Adipose tissue (tissue), 3 donors: ENCODE measurements around the gene BEND6. TPM values are rescaled to one million over a fixed set of nuclear protein-coding genes. Genes with fewer than 3 reads are reported as not detected.

Experiments used
- H3K27ac ChIP-seq: one replicate; pipeline ENCODE4 v1.5.1; 2013; ENCODE audit warnings: low read depth, low read length
- WGBS, 3 donors: extraction: QIAGEN DNeasy Blood & Tissue Kit; methylation state at CpG; one replicate each; pipeline ENCODE4 v1.1.7; 2013; 5-methylcytosine and 5-hydroxymethylcytosine counted together
- polyA plus RNA-seq, 3 donors: library from polyadenylated mRNA; stranded (reverse); fragments of 200-250 nt; gene quantifications; one replicate each; pipeline ENCODE4 v1.2.3, GENCODE V29; 2013
- donor health status: healthy with polysubstance abuse.
- donor health status: Bipolar disorder and iron deficiency.
- donor health status: healthy.

Gene BEND6, protein sequence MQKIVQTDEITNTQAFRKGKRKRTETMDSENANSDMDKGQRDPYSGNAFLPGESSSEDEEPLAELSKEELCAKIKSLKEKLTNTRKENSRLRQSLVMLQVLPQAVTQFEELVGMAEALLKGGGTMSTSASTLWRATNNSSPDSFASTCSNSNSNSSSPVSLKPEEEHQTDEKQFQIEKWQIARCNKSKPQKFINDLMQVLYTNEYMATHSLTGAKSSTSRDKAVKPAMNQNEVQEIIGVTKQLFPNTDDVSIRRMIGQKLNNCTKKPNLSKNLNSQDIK
- polyA plus RNA-seq, result 1 to 10 TPM in 1 of 3 donors, under 1 TPM in 2; 0.09 to 3.8 (median 0.27) TPM

DNA sequence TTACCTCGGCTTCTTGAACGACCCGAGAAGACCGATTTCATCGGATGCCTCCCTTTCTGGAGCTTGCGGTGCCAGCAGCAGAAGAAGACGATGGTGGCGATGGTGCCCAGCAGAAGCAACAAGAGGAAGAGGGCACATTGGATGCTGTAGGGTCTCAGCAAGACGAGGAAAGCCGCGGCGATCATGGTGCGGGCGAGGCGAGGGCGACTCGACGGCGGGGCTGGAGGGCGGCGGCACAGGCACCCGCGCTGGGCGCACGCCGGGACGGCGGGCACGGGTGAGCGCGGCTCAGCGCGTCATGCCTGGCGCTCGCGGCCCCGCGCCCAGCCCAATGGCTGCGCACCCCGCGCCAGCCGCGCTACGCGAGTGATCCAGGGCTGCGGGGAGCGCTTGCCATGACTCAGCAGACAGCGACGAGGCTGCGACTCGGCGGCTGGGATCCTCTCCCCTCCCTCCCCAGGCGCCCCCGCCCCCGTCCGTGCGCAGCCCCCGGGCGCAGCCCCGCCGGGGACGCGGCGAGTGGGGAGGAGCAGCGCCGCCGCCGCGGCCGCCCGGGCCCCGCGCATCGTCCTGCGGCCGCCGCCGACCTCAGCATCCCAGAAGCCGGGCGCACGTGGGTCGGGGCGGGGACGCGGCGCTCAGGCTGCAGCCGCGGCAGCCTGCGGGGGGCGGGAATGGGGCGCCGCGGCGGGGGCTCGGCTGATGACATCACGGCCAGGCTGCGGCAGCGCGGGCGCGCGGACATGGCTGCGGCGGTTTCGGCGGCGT, at the start of gene BEND6:
Gene BEND6, plus strand, starts transcription at position 705 of the 768 bp plus-strand sequence. CDS start 26,704 bp downstream, outside the sequence.
- WGBS, 3 donors, result 0 to 1% (median 0%) methylated on average over 69 to 106 of the region's 107 CpGs
- no peak within 1 kb of the TSS for H3K27ac ChIP-seq

DNA sequence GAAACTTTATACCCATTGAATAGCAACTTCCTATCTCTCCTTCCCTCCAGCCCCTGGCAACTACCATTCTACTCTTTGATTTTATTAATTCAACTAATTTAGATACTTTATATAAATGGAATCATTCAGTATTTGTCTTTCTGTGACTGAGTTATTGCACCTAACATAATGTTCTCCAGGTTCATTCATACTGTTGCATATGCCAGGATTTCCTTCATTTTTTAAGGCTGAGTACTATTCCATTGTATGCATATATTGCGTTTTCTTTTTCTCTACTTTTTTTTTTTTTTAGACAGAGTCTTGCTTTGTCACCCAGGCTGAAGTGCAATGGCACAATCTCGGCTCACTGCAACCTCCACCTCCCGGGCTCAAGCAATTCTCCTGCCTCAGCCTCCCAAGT, 49.5 kb upstream of the BEND6 start:
- WGBS, 3 donors, result 92 to 97% (median 96%) methylated on average over 3 of the region's 3 CpGs

DNA sequence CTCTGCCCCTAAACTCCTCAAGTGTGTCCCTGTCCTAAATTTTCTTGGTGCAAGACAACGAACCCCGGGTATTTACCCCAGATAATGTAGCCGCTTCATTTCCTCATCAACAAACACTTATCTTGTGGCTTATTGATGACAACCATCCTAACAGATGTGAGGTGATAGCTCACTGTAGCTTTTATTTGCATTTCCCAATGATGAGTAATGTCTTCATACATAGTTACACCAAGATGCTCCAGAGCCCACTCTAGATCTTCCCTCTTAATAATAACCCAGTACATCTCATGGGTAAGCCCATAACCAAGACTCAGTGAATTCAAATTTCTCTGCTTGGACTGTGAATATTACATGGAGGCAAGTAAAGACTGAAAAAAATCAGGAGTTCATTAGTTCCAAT, 48.2 kb upstream of the BEND6 start:
- no peak overlapping the region for H3K27ac ChIP-seq
- 72 to 86% (median 77%) methylated on average over 3 of the region's 3 CpGs for WGBS, 3 donors

More for the DNA sequence above, 49.5 kb upstream of the BEND6 start:
- no peak overlapping the region for H3K27ac ChIP-seq

DNA sequence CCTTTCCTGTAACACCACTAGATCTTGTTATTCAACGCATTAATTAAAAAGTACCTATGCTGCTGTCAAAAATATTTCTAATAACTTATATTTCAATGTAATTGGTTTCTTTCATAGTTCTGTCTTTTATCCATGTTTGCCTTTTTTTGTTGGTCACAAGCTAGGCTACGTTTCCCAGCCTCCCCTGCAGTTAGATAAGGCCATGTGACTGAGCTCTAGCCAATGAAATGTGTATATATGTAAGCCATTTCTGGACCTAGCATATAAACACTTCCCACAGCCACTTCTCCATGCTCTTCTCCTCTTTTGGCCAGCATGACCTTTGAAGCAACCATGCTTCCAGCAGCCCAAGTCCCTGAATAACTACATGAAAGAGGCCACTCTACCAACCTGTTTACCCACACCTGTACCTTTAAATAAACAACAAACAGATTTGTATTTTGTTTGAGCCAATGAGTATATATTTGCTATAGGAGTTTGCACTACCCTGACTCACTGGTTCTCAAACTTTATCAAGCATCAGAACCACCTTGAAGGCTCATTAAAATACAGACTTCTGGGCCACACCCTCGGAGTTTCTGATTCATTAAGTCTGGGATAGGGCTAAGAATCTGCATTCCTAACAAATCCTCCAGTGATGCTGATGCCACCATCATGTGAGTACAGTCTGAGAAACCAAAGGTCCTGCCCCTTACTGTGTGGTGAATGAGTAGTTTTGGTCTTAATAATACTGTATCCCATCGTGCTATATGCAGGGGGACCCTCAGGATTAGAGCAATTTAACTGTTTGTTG, 45.6 kb upstream of the BEND6 start:
- WGBS, 3 donors, result 62 to 81% (median 73%) methylated on average over 4 of the region's 4 CpGs
- no peak overlapping the region for H3K27ac ChIP-seq

DNA sequence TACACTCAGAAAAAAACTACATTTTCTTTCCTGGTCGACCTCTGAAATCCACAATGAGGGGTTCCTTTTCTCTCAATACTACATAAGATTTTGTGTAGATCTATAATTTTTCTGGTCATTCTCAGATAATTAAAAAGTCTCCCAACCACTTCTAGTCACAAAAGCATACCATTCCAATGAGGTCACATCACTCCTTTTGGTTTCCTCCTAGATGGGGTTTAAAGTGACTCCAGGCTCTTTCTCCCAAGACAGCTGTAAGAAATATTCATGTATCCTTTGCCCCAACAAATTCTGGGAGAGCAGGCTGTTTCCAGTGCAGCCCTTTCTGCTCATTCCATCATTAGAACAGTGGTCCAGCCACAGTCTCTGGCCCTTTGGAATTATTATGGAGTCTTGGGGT, 43.1 kb upstream of the BEND6 start:
- H3K27ac ChIP-seq, result no peak overlapping the region
- WGBS, 3 donors, result 51 to 74% (median 64%) methylated on average over 1 of the region's 1 CpG

DNA sequence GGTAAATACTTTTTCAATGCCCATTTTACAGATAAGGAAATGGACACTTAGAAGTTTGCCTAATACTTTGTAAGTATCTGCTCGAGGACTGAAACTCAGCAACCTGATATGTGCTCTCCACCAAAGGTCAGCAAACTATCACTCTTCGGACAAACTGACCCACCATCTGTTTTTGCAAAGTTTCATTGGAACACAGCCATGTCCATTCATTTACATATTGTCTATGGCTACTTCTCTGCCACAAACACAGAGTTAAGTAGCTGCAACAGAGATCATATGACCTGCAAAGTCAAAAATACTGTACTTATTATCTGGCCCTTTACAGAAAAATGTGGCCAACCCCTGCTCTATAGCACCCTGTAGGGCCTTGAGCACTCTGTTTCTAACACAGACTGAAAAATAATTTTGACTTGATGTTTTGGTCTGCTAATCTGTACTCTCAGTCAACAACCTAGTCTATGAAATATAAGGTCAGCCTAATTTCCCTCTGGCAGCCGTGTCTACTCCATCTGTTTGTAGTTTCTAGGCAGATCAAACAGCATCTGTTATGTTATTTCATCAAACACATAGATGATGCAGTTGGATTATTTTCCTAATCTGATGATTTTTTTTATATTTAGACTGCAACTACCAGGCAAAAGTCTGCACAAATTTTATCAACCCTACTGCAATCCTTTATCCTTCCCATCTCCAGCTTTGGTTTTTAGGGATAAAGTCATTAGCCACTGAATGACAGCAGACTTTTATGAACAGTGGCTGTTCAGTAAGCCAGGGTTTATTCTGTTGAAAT, 41.4 kb upstream of the BEND6 start:
- 42 to 52% (median 43%) methylated on average over 3 of the region's 3 CpGs for WGBS, 3 donors
- H3K27ac ChIP-seq, result no peak overlapping the region

DNA sequence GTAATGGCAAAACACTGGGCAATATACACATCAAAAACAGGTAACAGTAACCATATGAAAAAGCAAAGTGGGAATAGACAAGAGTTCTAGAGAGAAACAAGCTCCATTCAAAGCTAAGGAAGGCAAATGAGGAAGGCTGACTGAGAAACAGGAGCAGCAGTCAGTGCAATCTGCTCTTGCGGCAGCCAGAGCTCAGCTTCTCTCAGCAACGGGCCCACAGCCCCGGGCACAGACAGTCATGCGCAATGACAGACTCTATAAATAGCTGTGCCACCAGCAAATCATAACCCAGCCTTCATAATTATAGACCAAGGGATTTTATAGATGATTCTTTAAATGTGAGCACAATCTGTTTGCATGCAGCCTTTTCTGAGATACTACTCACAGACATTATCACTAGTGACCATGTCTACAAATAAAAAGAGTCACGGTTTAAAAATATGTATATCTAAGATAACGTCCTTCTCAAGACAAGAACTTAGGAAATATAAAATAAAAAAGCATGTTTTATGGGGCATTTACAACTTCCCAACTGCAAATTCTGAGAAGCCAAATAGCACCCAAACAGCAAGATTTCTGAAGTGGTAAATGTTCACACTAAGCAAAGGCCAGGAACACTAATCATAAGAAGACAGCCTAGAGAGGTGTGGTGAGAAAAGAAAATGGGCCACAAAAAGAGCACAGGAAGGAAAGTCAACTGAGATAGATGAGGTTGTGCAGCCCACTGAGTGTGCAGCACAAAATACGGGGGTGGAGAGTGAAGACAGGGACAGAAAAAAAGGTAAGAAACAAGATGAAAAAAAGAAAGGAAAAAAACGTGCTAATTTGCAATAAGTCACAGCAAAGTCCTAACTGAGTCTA, 39.9 kb upstream of the BEND6 start:
- WGBS, 3 donors, result 56 to 64% (median 63%) methylated on average over 8 of the region's 8 CpGs
- no peak overlapping the region for H3K27ac ChIP-seq

DNA sequence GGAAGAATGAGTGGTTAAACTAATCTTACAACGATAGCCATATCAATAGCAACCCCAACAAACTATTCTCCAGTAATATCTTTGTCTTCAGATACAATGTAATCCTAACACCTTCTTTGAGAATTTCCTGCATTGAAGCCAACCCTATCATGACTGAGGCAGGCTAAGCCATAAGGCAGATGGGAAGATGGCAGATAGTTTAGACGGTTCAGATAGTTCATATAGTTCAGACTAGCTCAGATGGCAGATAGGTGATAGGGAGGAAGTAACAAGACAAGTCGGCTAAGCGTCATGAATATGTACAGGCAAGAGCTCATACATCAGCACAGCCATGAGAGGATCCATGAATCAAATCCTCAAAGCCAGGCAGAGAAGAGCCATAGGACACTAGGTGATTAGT, 39.1 kb upstream of the BEND6 start:
- H3K27ac ChIP-seq, result no peak overlapping the region
- WGBS, 3 donors, result 73 to 90% (median 89%) methylated on average over 4 of the region's 4 CpGs

DNA sequence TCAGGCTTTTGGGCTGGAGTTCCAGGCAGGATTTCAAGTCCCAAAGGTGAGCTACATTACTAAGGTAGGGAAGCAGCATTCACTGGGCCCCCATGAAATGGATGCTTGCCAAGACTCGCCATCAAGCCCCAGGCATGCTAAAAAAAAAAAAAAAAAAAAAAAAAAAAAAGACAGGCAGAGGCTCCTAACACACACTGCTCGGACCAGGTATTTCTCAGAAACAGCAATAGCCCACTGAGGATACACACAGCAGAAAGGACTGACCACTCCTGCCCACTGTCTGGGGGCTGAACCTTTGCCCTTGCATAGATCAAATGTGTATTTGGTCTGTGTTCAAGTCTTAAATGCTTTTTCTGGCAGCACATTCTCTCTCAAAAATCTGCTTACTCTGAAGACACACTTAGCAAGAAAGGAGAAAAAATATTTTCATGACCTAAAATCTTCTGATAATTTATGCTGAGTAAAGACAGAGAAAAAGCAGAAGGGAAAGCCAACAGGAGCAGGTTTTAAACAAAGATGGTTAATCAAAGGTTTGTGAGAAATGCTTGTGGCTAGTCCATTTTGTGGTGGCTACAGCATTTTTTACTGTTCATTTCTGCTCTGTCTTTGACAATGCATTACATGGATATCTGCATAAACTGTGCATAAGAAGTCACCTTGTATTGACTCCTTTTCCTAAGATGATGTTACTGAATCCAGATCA, 37.9 kb upstream of the BEND6 start:
- WGBS, 3 donors, result 38 to 68% (median 55%) methylated on average over 2 of the region's 2 CpGs
- no peak overlapping the region for H3K27ac ChIP-seq

DNA sequence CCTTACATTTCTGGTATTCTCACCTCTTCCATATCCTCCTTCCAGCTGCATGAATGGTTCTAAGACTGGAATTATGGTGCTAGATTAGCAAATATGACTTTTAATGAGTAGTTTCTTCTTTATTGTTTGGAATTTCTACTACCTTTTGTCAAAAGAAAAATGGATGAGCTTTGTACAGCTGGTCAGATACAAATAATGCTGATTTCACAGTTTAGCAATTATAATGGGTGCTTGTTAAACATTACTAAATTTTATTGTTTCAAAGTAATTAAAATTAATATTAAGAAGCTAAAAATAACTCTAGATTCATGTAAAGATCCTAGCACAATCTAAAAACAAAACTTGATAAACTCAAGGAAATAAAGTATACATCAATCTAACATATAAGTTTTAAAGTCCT, 32.3 kb upstream of the BEND6 start:
- H3K27ac ChIP-seq, result no peak overlapping the region

DNA sequence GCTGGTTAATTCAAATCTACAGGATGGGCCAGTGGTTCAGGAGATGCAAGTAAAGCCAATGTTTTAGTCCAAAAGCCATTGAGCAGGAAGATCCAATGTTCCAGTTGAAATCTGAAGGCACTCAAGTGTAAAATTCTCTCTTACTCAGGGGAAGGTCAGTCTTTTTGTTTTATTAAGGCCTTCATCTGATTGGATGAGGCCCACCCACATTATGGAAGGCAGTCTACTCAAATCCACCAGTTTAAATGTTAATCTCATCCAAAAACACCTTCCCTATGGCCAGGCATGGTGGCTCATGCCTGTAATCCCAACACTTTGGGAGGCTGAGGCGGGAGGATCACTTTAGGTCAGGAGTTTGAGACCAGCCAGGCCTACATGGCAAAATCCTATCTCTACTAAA, 31.3 kb upstream of the BEND6 start:
- H3K27ac ChIP-seq, result no peak overlapping the region
- 79 to 100% (median 92%) methylated on average over 1 of the region's 1 CpG for WGBS, 3 donors

DNA sequence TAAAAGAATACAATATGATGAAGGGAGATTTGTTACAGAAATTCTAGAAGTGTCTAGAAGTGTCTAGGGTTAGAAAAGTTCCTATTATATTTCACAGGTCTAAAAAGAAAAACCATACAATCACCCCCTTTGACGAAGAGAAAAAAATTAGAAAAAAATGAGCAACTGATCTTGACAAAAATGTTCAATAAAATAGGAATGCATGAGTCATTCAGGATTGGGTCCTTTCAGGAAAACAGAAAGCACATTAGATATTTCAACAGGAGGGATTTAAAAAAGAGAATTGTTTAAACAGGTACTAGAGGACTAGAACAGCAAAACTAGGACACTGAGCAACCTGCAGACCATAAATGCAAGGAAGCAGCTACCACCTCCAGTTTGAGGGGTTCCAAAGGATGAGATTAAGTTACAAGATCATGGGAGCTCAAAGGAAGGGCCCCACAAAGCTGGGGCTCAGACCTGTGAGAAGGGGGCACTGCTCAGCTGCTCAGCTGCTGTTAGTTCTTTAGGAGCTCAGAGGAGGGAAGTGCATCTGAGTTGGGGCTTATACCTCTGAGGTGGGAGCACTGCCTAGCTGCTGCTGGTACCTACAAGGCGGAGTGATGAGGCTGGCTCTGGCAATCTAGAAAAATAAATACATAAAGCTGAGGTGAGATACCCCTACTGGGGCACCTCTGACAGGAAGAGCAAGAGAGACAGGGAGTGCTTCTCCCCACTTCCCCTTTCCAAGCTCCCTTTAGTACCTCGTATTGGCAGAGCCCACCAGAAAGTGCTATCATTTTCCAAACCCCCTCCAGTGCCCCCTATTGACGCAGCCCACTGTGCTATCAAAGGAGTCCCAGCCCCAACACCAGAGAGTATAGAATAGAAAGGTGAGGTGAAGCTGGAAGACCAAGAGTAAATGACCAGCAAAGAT, 27.1 kb upstream of the BEND6 start:
- no peak overlapping the region for H3K27ac ChIP-seq
- WGBS, 3 donors, result 39 to 52% (median 45%) methylated on average over 4 of the region's 4 CpGs

DNA sequence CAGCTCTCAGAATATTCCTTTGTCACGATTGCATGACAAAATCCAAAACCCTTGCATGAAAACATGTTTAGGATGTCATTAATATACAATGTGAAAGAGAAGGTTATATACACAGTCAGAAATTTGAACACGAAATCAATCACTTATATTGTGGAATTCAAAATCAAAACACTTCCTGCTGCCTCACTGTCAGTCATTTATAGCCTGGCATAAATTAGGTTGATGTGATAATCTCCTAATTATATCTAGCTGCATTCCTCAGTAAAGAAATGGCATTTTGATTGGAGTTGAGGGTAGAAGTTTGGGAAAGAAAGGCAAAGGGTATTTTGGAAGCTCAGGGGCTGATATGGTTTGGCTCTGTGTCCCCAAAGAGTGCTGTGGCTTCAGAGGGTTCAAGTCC, 24.1 kb upstream of the BEND6 start:
- no peak overlapping the region for H3K27ac ChIP-seq
- 57 to 82% (median 80%) methylated on average over 2 of the region's 2 CpGs for WGBS, 3 donors

DNA sequence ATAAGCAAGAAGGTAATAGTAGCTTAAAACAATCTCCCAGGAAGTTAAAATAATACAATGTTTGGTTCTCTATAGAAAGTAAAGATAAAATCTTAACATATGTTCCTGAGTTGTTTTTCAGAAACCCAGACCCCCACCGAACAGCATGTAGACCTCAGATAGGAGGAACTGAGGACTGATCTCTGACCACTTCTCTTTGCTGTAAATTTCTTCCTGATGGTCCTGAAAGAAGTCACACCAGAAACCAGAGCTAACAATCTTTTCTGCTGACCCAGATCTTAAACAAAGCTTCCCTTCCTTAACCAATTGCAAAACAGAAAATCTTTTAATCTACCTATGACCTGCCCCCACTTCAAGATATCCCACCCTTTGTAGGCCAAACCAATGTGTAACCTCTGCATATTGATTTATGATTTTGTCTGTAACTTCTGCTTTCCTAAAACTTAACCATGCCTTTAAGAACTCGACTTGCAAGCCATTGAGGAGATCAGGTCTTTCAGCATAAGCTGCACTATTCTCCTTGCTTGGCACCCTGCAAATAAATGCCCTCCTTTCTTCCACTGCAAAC, 21.9 kb upstream of the BEND6 start:
- no peak overlapping the region for H3K27ac ChIP-seq
- 34 to 45% (median 44%) methylated on average over 2 of the region's 2 CpGs for WGBS, 3 donors

DNA sequence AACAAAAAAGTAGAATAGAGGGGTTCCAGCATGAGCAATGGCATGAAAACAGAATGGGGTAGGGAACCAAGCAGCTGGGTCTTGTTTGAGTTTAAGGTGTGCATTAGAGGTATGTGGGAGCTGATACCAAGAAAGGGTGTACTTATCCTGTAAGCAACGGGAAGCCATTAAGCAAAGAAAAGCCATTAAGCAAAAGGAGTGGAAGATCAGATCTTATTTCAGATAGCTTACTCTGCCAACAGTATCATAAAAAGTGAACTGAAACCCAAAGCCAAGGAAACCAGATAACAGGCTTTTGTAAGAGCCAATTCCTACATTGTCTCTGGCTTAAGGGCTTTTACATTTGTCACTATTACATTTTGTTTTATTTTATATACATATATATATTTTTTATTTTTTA, 21.3 kb upstream of the BEND6 start:
- WGBS, 3 donors, result 19 to 29% (median 21%) methylated on average over 1 of the region's 1 CpG
- no peak overlapping the region for H3K27ac ChIP-seq

DNA sequence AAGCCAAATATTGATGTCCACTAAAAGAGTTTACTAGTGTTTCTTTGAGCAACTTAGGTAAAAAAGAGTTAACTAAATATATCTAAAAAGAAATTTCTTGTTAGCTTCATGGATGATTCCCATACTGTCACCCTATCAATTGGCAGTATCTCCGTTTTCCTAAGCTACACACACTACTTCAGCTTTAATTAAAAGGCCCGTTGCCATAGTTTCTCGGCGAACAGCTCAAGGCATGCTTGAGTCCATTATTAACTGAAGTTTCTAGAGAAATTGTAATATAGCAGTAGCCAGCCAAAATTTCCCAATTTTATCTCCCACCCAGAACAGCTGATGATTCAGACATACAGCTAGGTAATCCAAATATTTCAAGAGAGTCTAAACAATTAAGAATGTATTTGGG, 20.0 kb upstream of the BEND6 start:
- H3K27ac ChIP-seq, result no peak overlapping the region
- WGBS, 3 donors, result 57 to 87% (median 83%) methylated on average over 4 of the region's 4 CpGs
